ENCODE measurements around the gene KCNK10. TPM values are rescaled to one million over a fixed set of nuclear protein-coding genes. Genes with fewer than 3 reads are reported as not detected.

The KCNK10 gene
- polyA plus RNA-seq, 3 donors = 0.05 TPM; not detected in 2

- H3K9ac ChIP-seq (ENCODE audit: insufficient read depth, low read length, poor library complexity, severe bottlenecking) = no peak overlapping the region
- H4K20me1 ChIP-seq (ENCODE audit: insufficient read depth, low read length) = no peaks in the 10 kb centered on the region
- Mint-ChIP-seq H3K27me3 (ENCODE audit: low read depth in 3 of 3) (peaks cover 7 to 18% (median 13%) of the 10 kb centered on the region in 3 donors), H3K9me3 (peaks cover 0 to 3% (median 0%) of the 10 kb centered on the region in 7 donors), H3K27ac (no peak overlapping the region), H3K4me1 (no peaks in the 10 kb centered on the region), H3K36me3 (no peaks in the 10 kb centered on the region), H3K4me3 (no peak overlapping the region)
- no peak overlapping the region for H3K4me2 ChIP-seq (replicated peaks; ENCODE audit: extremely low read depth, low read length, poor library complexity, severe bottlenecking)
- intact Hi-C loops (cut with micrococcal nuclease) = no loop called here
- TF ChIP-seq CTCF (IDR thresholded peaks at IDR 0.05) = no peak
- H3K27ac ChIP-seq (ENCODE audit: low read depth in 1 of 2, low read length in 2 of 2) = no peak overlapping the region
- H3K4me1 ChIP-seq (ENCODE audit: control insufficient read depth in 1 of 2, insufficient read depth in 2 of 2, low read length in 2 of 2) = no peaks in the 10 kb centered on the region
- H3K4me3 ChIP-seq (replicated peaks in 1 of 3; ENCODE audit: low read depth in 2 of 3, low read length in 3 of 3) = no peak overlapping the region
- no CpG with 5 or more reads among the region's 4 CpGs for WGBS (ENCODE audit: insufficient coverage)
- no peaks in the 10 kb centered on the region for H3K79me2 ChIP-seq (ENCODE audit: insufficient read depth, low read length)
- no peaks in the 10 kb centered on the region for H3K9me3 ChIP-seq (replicated peaks in 1 of 2; ENCODE audit: control insufficient read depth in 1 of 2, insufficient read depth in 1 of 2, low read length in 2 of 2)
- H3K36me3 ChIP-seq (replicated peaks in 1 of 2; ENCODE audit: control insufficient read depth in 1 of 2, insufficient read depth in 2 of 2, low read length in 2 of 2) = no peaks in the 10 kb centered on the region
- H3K27me3 ChIP-seq (ENCODE audit: control insufficient read depth in 2 of 2, insufficient read depth in 2 of 2, low read length in 2 of 2) = peaks cover 0 to 2% of the 10 kb centered on the region in 2 donors
- H2AFZ ChIP-seq (ENCODE audit: insufficient read depth, low read depth, low read length, poor library complexity, severe bottlenecking) = no peak overlapping the region
- no peak for DNase-seq
Measured at GRCh38 chr14:88202286-88202685, 120.8 kb downstream of the KCNK10 start.

- Histone ChIP-seq H3K4me2 (replicated peaks; ENCODE audit: extremely low read depth, low read length, poor library complexity, severe bottlenecking) (no peak overlapping the region), H2AFZ (ENCODE audit: insufficient read depth, low read depth, low read length, poor library complexity, severe bottlenecking) (no peak overlapping the region), H3K36me3 (replicated peaks in 1 of 2; ENCODE audit: control insufficient read depth in 1 of 2, insufficient read depth in 2 of 2, low read length in 2 of 2) (no peaks in the 10 kb centered on the region), H3K27ac (ENCODE audit: low read depth in 1 of 2, low read length in 2 of 2) (no peak overlapping the region), H3K27me3 (ENCODE audit: control insufficient read depth in 2 of 2, insufficient read depth in 2 of 2, low read length in 2 of 2) (peaks cover 0 to 2% of the 10 kb centered on the region in 2 donors), H3K9me3 (replicated peaks in 1 of 2; ENCODE audit: control insufficient read depth in 1 of 2, insufficient read depth in 1 of 2, low read length in 2 of 2) (no peaks in the 10 kb centered on the region), H3K79me2 (ENCODE audit: insufficient read depth, low read length) (no peaks in the 10 kb centered on the region), H3K4me3 (replicated peaks in 1 of 3; ENCODE audit: low read depth in 2 of 3, low read length in 3 of 3) (no peak overlapping the region), H3K9ac (ENCODE audit: insufficient read depth, low read length, poor library complexity, severe bottlenecking) (no peak overlapping the region), H4K20me1 (ENCODE audit: insufficient read depth, low read length) (no peaks in the 10 kb centered on the region), H3K4me1 (ENCODE audit: control insufficient read depth in 1 of 2, insufficient read depth in 2 of 2, low read length in 2 of 2) (no peaks in the 10 kb centered on the region)
- Mint-ChIP-seq H3K27me3 (ENCODE audit: low read depth in 3 of 3) (peaks cover 7 to 18% (median 12%) of the 10 kb centered on the region in 3 donors), H3K4me1 (no peaks in the 10 kb centered on the region), H3K4me3 (no peak overlapping the region), H3K9me3 (peaks cover 0 to 3% (median 0%) of the 10 kb centered on the region in 7 donors), H3K36me3 (no peaks in the 10 kb centered on the region), H3K27ac (no peak overlapping the region)
- DNase-seq = no peak
- no peak for TF ChIP-seq CTCF (IDR thresholded peaks at IDR 0.05)
- intact Hi-C loops (cut with micrococcal nuclease) = no loop called here
- WGBS (ENCODE audit: insufficient coverage) = no CpG with 5 or more reads among the region's 2 CpGs
Measured at GRCh38 chr14:88201851-88202250, 121.2 kb downstream of the KCNK10 start.

Measured in CD14-positive monocyte (primary cell).